ENCODE results near the gene FOXB1.

FOXB1 gene

DNA sequence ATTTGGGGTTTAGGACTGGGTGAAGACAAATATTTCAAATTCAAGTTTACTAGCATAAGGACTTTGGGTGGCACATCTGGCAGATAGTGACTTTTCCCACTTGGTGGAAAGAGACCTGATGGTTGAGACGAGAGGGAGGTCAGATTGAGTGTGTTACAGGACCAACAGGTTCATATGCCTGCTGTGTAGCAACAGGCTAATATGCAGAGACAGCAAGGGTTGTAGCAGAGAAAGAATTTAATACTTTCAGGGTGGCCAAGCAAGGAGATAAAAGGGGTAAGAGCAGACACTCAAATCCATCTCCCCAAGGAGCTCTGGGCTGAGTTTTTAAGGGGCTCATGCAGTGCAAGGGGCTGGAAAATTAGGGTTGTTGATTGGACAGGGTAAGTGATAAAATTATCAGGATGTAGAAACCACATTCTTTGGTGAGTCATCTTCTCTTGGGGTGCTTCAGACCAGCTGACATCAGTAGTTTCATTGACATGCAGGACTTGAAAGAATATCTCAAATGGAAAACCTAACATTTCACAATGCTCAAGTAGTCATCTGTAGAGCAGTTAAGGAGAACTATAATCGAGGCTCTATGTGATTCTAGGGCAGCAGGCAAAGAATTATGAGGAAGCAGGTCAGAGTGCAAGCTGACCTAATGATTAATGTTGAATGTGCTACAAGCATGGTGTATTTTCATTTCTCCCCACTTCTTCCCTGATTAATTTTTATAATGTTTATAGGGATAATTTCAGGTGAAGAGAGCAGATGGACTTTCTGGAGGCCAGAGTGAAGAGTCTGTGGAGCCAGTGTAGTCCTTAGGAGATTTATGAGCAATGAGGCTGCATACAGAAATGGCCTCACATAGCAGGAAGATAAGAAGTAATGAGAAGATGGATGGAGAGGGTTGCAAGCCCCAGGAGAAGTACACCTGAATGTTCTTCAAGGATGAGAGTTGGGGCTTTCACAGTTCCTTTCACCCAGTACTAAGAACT, 13.7 kb downstream of the FOXB1 start:
- no peak for DNase-seq (ENCODE audit: low read depth in 3 of 3)

DNA sequence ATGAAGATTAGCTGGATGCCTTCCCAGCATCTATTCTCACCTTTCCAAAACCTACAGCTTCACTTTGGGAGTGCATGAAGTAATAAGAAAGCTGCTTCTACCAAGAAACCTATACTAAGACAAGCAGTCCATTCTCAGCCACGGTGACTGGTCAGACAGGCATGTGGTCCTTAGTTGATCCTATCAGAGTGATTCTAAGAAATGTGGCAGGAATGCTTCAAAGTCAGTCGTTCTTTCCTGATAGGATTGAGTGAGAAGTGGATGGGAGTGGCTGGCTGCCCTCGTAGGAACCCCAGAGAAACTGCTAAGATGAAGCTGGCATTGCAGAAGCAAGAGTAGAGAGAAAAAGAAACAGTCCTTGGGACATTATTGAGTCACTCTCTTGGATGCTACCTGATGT, 16.6 kb downstream of the FOXB1 start:
- no peak for DNase-seq (ENCODE audit: low read depth in 3 of 3)

DNA sequence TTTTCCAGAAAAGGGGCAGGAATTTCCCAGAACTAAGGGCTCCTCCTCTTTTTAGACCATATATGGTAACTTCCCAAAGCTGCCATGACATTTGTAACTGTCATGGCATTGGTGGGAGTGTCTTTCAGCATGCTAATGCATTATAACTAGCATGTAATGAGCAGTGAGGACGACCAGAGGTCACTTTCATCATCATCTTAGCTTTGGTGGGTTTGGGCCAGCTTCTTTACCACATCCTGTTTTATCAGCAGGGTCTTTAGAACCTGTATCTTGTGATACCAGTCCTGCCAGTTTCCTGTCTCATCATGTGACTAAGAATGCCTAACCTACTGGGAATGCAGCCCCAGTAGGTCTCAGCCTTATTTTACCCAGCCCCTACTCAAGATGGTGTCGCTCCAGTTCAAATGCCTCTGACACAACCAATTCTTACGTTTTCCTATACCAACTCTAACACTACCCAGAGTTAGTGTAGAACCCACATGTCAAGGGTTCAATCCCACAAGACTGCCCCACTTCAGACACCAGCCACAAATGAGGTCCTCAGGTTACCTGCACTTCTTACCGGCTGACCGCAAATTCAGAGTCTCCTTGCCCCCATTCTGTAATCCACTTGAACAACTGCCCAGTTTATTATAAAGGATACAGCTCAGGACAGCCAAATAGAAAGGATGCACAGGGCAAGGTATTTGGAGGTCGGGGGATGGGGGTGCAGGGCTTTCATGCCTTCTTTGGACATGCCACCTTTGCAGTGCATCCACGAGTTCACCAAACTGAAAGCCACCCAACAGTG, 17.7 kb downstream of the FOXB1 start:
- no peak for DNase-seq (ENCODE audit: low read depth in 3 of 3)

DNA sequence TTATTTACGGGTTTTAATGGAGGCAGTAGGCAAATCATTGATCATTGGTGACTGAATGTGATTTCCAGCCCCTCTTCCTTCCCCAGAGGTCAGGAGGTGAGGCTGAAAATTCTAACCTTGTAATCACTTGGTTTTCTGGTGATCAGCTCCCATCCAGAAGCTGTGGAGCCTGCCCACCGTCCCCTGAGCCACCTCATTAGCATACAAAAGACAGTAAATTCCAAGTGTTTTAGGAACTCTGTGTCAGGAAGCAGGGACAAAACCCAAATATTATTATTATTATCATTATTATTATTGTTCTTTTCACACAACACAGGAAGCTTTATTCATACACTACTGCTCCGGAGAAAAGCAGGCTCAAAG, 18.2 kb downstream of the FOXB1 start:
- DNase-seq (ENCODE audit: low read depth in 3 of 3): no peak

DNA sequence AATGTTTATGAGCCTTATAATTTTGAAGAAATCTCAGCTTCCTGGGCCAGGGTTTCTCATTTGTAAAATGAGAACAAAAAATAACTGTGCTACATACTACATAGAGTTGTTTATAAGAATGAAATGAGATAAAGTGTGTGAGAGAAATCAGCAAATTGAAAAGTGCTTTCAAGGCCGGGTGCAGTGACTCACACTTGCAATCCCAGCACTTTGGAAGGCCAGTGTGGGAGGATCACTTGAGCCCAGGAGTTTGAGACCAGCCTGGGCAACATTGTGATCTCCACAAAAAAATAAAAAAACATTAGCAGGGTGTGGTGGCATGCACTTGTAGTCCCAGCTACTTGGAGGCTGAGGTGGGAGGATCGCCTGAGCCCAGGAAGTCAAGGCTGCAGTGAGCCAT, 22.4 kb downstream of the FOXB1 start:
- no peak for DNase-seq (ENCODE audit: low read depth in 3 of 3)

DNA sequence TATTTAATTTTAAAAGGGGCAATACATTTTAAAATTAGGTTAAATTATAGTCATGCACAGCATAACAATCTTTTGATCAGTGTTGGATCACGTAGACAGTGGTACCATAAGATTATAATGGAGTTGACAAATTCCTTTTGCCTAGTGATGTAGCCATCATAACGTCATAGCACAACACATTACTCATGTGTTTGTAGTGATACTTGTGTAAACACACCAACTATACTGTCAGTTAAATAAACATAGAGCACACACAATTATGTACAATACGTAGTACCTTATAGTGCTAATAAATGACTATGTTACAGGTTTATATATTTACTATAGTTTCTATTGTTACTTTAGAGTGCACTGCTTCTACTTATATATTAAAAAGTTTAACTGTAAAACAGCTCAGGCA, 31.2 kb downstream of the FOXB1 start:
- no peak for DNase-seq (ENCODE audit: low read depth in 3 of 3)

DNA sequence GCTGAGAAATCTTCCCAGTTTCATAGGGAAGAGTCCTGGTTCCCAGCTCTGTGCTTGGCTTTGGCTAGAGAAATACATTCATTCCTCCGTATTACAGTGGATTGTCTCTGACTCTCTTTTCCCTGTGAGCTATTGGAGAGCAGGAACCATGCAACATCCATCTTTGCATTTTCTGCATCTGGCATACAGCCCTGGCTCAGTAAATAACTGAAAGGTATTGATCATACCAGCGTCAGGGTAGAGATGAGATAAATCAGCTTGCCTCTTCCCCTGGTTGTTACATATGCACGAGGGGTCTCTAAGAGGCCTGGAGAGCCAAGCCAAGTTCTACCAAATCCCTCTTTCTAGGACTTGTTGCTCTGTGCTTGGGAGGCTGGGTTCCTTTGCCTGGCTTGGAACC, 35.2 kb downstream of the FOXB1 start:
- DNase-seq (ENCODE audit: low read depth in 3 of 3): no peak

DNA sequence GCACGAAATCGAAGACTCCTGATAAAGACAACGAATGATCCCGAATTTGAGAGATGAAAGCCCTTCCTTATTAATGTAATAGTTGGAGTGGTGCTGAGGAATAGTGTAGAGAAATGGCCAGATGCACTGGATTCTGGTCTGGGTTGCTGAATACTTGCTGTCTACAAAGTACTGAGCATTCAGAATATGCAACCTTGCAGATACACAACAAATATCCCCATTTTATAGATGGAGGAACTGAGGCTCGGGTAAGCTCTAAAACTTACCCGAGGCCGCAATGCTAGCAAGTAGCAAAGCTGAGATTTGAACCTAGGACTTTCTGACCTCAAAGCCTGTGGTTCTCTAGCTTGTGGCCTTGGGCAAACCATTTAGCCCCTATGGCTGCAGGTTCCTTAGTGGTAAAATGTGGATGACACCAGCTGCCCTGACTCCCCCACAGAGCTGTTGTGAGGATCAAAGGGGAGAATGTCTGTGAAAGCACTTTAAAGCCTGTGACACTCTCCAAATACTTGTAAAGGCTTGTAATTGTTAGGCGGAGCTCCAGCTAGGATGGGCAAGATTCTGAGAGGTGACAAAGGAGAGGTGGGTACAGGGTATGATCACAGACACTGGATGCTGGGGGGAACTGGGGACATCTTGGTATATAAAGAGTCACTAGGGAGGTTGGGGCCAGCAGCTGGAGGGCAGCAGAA, 39.8 kb downstream of the FOXB1 start:
- DNase-seq (ENCODE audit: low read depth in 3 of 3): no peak

DNA sequence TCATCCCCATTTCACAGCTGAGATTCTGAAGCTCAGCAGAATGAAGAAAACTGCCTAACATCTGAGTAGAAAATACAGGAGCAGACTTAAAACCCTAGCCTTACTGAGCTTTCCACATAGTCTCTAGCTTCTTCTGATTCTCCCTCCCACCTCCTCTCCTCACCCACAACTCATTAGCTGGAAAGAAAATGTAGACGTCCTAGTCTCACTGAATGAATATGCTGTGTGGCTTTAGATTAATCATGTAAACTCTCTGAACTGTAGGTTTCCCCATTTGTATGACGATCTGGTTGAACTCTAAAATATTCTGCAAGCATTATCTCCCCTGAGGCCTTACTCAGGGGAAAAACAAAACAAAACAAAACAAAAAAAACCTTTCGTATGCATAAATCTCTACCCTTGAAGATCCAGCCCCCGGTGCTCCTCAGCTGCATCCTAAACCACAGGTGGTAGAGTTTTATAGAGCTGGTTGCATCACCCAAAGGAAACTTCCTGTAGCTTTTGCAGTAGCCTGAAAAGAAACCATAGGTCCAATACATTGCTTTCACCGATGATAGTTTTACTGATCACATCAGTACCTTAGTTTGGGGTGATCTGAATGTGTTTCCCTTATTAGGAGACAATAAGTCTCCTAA, 40.6 kb downstream of the FOXB1 start:
- no peak for DNase-seq (ENCODE audit: low read depth in 3 of 3)

DNA sequence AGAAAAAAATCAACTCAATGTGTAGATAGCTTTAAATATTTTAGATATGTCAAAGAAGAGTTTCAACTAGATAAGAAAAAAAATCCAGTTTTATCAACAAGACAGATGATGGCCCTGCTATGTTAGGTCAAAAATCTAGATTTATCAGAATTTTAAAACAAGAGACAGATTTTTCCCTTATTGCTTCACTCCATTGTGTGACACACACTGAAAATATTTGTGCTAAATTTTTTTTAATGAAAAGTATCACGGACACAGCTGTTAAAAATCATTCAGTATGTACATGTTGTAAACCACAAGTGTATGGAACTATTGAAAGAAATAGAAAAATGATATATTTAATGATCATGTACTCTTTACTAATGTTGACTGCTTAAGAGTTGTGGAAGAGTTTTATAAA, 43.6 kb downstream of the FOXB1 start:
- no peak for DNase-seq (ENCODE audit: low read depth in 3 of 3)

DNA sequence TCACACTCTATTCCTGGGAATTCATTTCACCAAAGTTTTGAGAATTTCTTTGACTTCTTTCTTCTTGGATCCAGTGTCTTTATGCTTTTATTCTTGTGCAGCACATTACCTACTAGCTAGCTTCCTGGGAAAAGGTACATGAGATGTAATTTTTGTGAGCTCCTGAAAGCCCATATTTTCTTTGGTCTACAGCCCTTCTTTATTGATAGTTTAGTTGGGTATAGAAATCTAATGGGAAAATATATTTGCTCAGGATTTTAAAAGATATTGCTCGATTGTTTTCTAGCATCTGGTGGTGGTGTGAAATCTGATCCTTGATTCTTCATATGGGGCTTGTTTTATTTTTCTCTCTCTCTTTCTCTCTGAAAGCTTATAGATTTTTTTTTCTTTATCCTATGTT, 45.8 kb downstream of the FOXB1 start:
- DNase-seq (ENCODE audit: low read depth in 3 of 3): no peak

DNA sequence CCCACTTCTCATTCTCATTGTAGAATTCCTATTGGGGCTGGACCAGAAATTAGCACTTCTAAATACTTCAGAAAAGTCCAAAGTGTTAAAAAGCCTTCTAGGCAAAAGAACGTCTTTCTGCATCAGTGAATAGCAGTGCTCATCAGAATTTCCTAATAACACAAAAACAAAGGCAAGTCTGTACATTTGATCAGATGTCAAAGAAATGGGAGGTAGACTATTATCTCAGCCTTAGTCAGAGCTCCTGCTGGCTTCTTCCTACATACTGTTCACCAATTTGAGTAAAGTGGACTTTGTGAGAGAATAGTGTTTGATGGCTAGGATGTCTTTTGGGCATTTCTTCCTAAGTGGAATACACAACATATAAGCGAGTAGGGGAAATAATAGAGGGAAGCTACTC, 48.7 kb downstream of the FOXB1 start:
- DNase-seq (ENCODE audit: low read depth in 3 of 3): no peak

DNA sequence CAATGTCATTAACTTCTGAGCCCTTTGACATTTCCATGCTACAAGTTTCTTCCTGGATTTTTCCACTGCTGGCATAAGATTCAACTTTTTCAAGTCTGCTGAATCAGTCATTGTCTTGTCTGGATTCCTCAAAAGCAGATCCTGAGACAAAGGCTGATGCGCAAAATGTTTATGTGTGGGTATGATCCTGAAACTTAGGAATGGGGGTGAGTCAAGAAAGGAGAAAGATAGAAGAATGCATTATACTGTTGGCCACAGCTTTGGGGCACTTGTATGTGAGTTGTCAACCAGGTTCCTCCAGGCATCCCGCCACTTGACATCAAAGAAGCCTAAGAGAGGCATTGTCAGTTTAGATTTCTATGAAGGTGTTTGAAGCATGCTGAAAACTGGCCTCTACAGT, 50.4 kb downstream of the FOXB1 start:
- DNase-seq (ENCODE audit: low read depth in 3 of 3): no peak
